Caco-2 (cell line): ENCODE measurements around the gene BCR. TPM values are rescaled to one million over a fixed set of nuclear protein-coding genes. Genes with fewer than 3 reads are reported as not detected.

Source experiments
- BruUV-seq: library from RNA; stranded (reverse); fragments of 400-500 nt; replicated peaks from 2 replicates; lab custom pipeline; 2021; lab: Mats Ljungman, UMichigan
- CTCF ChIA-PET: fragments of 300-600 bp; sonication (Branson Sonifier 250); formaldehyde crosslinking; loops from one replicate; lab custom pipeline; 2022; ENCODE audit warnings: antibody characterized with exemption; lab: Charles Lee
- POLR2A ChIA-PET: fragments of 300-600 bp; sonication (Branson Sonifier 250); formaldehyde crosslinking; loops from one replicate; lab custom pipeline; 2022; ENCODE audit warnings: antibody characterized with exemption; lab: Charles Lee
- DNase-seq, 2 experiments: peaks; one replicate each; pipeline versions ENCODE4 v3.0.0 to v3.0.0-alpha.2; 2020 to 2022
- H3K27me3 ChIP-seq: replicated peaks from 2 replicates; pipeline ENCODE4 v1.6.0; 2011; ENCODE audit warnings: low read length; ENCODE audit not compliant: control insufficient read depth, insufficient read depth
- H3K36me3 ChIP-seq: 2 replicates; pipeline ENCODE4 v1.5.1; 2011; ENCODE audit warnings: low read length; ENCODE audit not compliant: control insufficient read depth, insufficient read depth
- H3K4me1 ChIP-seq: fragments of 250-450 bp; sonication (Bioruptor Pico); 2 replicates; pipeline ENCODE4 v1.5.1; 2020; ENCODE audit warnings: mild to moderate bottlenecking
- H3K4me3 ChIP-seq: 2 replicates; pipeline ENCODE4 v1.5.1; 2011; ENCODE audit warnings: low read depth, mild to moderate bottlenecking, control low read depth, low read length
- H3K9me3 ChIP-seq: fragments of 250-450 bp; sonication (Bioruptor Pico); 2 replicates; pipeline ENCODE4 v1.5.1; 2020; ENCODE audit warnings: mild to moderate bottlenecking, moderate library complexity
- H3K27ac Mint-ChIP-seq: one replicate; pipeline ENCODE4 v1.8.0; 2022; ENCODE audit warnings: mixed read lengths; ENCODE audit not compliant: unreplicated experiment
- H3K27me3 Mint-ChIP-seq: one replicate; pipeline ENCODE4 v1.8.0; 2022; ENCODE audit warnings: mixed read lengths; ENCODE audit not compliant: insufficient read depth, unreplicated experiment
- H3K36me3 Mint-ChIP-seq: one replicate; pipeline ENCODE4 v1.8.0; 2022; ENCODE audit warnings: mild to moderate bottlenecking, mixed read lengths; ENCODE audit not compliant: insufficient read depth, unreplicated experiment
- H3K4me1 Mint-ChIP-seq: one replicate; pipeline ENCODE4 v1.8.0; 2022; ENCODE audit warnings: low read depth, mixed read lengths; ENCODE audit not compliant: unreplicated experiment
- H3K4me3 Mint-ChIP-seq: one replicate; pipeline ENCODE4 v1.8.0; 2022; ENCODE audit warnings: mild to moderate bottlenecking, moderate library complexity, mixed read lengths; ENCODE audit not compliant: unreplicated experiment
- H3K9me3 Mint-ChIP-seq: one replicate; pipeline ENCODE4 v1.8.0; 2022; ENCODE audit warnings: mixed read lengths; ENCODE audit not compliant: unreplicated experiment
- CTCF ChIP-seq, 2 experiments: fragments of 200-600 bp in 1 of 2; IDR thresholded peaks; 1 replicate in 1 of 2; 2 replicates in 1 of 2; pipeline versions ENCODE4 v1.5.1 to v1.8.0; 2011 to 2022; ENCODE audit warnings: antibody characterized with exemption in 1 of 2, control low read depth in 1 of 2, inconsistent platforms in 1 of 2, low read depth in 1 of 2, low read length in 1 of 2, mild to moderate bottlenecking in 1 of 2, moderate library complexity in 1 of 2; ENCODE audit not compliant: insufficient read depth in 1 of 2, severe bottlenecking in 1 of 2, unreplicated experiment in 1 of 2
- intact Hi-C: fragments of 100-400 bp; cut with micrococcal nuclease; formaldehyde crosslinking; loops from one replicate; pipeline ENCODE4 v1.10.0; 2022; ENCODE audit not compliant: unreplicated experiment
- total RNA-seq: library from RNA; stranded (reverse); gene quantifications from 2 replicates; pipeline ENCODE4 v1.2.3, GENCODE V29; 2022

The BCR gene
- total RNA-seq, 1 experiment from 2014 or later, result 87.4 TPM

GRCh38 chr22:23137468-23137867 lies 42.8 kb upstream of the BCR start:
- no peaks in the 10 kb centered on the region for H3K9me3 ChIP-seq
- no peaks in the 10 kb centered on the region for H3K27me3 Mint-ChIP-seq
- BruUV-seq, result no TSS peak
- H3K4me1 Mint-ChIP-seq, result peaks cover 7% of the 10 kb centered on the region
- H3K27me3 ChIP-seq, result no peaks in the 10 kb centered on the region
- H3K4me3 ChIP-seq, result no peak overlapping the region
- POLR2A ChIA-PET, result no interaction called here
- H3K36me3 Mint-ChIP-seq, result no peaks in the 10 kb centered on the region
- no peak for TF ChIP-seq CTCF (IDR thresholded peaks at IDR 0.05; ENCODE audit: insufficient read depth in 1 of 2, low read depth in 1 of 2, low read length in 1 of 2, severe bottlenecking in 1 of 2, unreplicated experiment in 1 of 2)
- CTCF ChIA-PET, result no interaction called here
- H3K9me3 Mint-ChIP-seq, result no peaks in the 10 kb centered on the region
- DNase-seq, result no peak
- intact Hi-C loops, result no loop called here
- H3K27ac Mint-ChIP-seq, result no peak overlapping the region
- no peaks in the 10 kb centered on the region; the same call in 1 of the 2 replicates for H3K36me3 ChIP-seq
- H3K4me3 Mint-ChIP-seq, result no peak overlapping the region
- peaks cover 9% of the 10 kb centered on the region for H3K4me1 ChIP-seq

GRCh38 chr22:23137905-23138561 lies 42.3 kb upstream of the BCR start:
- H3K9me3 ChIP-seq, result no peaks in the 10 kb centered on the region
- DNase-seq, result no peak
- ChIA-PET POLR2A (no interaction called here), CTCF (no interaction called here)
- intact Hi-C loops, result no loop called here
- Mint-ChIP-seq H3K27me3 (no peaks in the 10 kb centered on the region), H3K4me1 (peaks cover 7% of the 10 kb centered on the region), H3K27ac (no peak overlapping the region), H3K4me3 (no peak overlapping the region), H3K9me3 (no peaks in the 10 kb centered on the region), H3K36me3 (no peaks in the 10 kb centered on the region)
- H3K4me1 ChIP-seq, result peaks cover 14% of the 10 kb centered on the region
- H3K27me3 ChIP-seq, result no peaks in the 10 kb centered on the region
- no peaks in the 10 kb centered on the region; the same call in 1 of the 2 replicates for H3K36me3 ChIP-seq
- TF ChIP-seq CTCF (IDR thresholded peaks at IDR 0.05; ENCODE audit: insufficient read depth in 1 of 2, low read depth in 1 of 2, low read length in 1 of 2, severe bottlenecking in 1 of 2, unreplicated experiment in 1 of 2), result no peak
- BruUV-seq, result no TSS peak
- no peak overlapping the region for H3K4me3 ChIP-seq

- intact Hi-C loops, result no loop called here
- ChIA-PET POLR2A (no interaction called here), CTCF (no interaction called here)
- Mint-ChIP-seq H3K36me3 (no peaks in the 10 kb centered on the region), H3K9me3 (no peaks in the 10 kb centered on the region), H3K27me3 (no peaks in the 10 kb centered on the region), H3K4me3 (no peak overlapping the region), H3K4me1 (peaks cover 14% of the 10 kb centered on the region), H3K27ac (no peak overlapping the region)
- no peak overlapping the region for H3K4me3 ChIP-seq
- H3K36me3 ChIP-seq, result no peaks in the 10 kb centered on the region; the same call in 1 of the 2 replicates
- no TSS peak for BruUV-seq
- H3K27me3 ChIP-seq, result no peaks in the 10 kb centered on the region
- DNase-seq, result no peak
- peaks cover 14% of the 10 kb centered on the region for H3K4me1 ChIP-seq
- no peak for TF ChIP-seq CTCF (IDR thresholded peaks at IDR 0.05; ENCODE audit: insufficient read depth in 1 of 2, low read depth in 1 of 2, low read length in 1 of 2, severe bottlenecking in 1 of 2, unreplicated experiment in 1 of 2)
- H3K9me3 ChIP-seq, result no peaks in the 10 kb centered on the region
These were observed 41.5 kb upstream of the BCR start for GRCh38 chr22:23138584-23139435.
